Measurements from ENCODE around the gene SARS1. TPM values are rescaled to one million over a fixed set of nuclear protein-coding genes. Genes with fewer than 3 reads are reported as not detected.

SARS1 gene
- total and polyA plus RNA-seq, 2 of the 13 experiments (the other 11 are each of a cell fraction or from before 2014, with no cell fraction given), result 103 to 134 TPM

DNA sequence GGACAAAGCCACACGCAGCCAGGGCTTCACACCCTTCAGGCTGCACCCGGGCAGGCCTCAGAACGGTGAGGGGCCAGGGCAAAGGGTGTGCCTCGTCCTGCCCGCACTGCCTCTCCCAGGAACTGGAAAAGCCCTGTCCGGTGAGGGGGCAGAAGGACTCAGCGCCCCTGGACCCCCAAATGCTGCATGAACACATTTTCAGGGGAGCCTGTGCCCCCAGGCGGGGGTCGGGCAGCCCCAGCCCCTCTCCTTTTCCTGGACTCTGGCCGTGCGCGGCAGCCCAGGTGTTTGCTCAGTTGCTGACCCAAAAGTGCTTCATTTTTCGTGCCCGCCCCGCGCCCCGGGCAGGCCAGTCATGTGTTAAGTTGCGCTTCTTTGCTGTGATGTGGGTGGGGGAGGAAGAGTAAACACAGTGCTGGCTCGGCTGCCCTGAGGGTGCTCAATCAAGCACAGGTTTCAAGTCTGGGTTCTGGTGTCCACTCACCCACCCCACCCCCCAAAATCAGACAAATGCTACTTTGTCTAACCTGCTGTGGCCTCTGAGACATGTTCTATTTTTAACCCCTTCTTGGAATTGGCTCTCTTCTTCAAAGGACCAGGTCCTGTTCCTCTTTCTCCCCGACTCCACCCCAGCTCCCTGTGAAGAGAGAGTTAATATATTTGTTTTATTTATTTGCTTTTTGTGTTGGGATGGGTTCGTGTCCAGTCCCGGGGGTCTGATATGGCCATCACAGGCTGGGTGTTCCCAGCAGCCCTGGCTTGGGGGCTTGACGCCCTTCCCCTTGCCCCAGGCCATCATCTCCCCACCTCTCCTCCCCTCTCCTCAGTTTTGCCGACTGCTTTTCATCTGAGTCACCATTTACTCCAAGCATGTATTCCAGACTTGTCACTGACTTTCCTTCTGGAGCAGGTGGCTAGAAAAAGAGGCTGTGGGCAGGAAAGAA lies 61.1 kb downstream of the SARS1 start (continued):
- TF ChIP-seq, protein P1, sequence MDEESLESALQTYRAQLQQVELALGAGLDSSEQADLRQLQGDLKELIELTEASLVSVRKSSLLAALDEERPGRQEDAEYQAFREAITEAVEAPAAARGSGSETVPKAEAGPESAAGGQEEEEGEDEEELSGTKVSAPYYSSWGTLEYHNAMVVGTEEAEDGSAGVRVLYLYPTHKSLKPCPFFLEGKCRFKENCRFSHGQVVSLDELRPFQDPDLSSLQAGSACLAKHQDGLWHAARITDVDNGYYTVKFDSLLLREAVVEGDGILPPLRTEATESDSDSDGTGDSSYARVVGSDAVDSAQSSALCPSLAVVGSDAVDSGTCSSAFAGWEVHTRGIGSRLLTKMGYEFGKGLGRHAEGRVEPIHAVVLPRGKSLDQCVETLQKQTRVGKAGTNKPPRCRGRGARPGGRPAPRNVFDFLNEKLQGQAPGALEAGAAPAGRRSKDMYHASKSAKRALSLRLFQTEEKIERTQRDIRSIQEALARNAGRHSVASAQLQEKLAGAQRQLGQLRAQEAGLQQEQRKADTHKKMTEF (CRISPR knock-in tag; IDR thresholded peaks at IDR 0.05), result peak; percentile 72
- TF ChIP-seq TFDP1 (CRISPR knock-in tag; IDR thresholded peaks at IDR 0.05; ENCODE audit: borderline replicate concordance), result peak; percentile 77; the same call in 1 of the 2 replicates
- TF ChIP-seq, protein P2, sequence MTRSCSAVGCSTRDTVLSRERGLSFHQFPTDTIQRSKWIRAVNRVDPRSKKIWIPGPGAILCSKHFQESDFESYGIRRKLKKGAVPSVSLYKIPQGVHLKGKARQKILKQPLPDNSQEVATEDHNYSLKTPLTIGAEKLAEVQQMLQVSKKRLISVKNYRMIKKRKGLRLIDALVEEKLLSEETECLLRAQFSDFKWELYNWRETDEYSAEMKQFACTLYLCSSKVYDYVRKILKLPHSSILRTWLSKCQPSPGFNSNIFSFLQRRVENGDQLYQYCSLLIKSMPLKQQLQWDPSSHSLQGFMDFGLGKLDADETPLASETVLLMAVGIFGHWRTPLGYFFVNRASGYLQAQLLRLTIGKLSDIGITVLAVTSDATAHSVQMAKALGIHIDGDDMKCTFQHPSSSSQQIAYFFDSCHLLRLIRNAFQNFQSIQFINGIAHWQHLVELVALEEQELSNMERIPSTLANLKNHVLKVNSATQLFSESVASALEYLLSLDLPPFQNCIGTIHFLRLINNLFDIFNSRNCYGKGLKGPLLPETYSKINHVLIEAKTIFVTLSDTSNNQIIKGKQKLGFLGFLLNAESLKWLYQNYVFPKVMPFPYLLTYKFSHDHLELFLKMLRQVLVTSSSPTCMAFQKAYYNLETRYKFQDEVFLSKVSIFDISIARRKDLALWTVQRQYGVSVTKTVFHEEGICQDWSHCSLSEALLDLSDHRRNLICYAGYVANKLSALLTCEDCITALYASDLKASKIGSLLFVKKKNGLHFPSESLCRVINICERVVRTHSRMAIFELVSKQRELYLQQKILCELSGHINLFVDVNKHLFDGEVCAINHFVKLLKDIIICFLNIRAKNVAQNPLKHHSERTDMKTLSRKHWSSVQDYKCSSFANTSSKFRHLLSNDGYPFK (CRISPR knock-in tag; IDR thresholded peaks at IDR 0.05; ENCODE audit: borderline replicate concordance), result no peak
- no peak for TF ChIP-seq ZNF776 (CRISPR knock-in tag; IDR thresholded peaks at IDR 0.05)
- peak; percentile 64; the same call in 1 of the 2 replicates for TF ChIP-seq MIER3 (CRISPR knock-in tag; IDR thresholded peaks at IDR 0.05; ENCODE audit: borderline replicate concordance)
- TF ChIP-seq, protein P3, sequence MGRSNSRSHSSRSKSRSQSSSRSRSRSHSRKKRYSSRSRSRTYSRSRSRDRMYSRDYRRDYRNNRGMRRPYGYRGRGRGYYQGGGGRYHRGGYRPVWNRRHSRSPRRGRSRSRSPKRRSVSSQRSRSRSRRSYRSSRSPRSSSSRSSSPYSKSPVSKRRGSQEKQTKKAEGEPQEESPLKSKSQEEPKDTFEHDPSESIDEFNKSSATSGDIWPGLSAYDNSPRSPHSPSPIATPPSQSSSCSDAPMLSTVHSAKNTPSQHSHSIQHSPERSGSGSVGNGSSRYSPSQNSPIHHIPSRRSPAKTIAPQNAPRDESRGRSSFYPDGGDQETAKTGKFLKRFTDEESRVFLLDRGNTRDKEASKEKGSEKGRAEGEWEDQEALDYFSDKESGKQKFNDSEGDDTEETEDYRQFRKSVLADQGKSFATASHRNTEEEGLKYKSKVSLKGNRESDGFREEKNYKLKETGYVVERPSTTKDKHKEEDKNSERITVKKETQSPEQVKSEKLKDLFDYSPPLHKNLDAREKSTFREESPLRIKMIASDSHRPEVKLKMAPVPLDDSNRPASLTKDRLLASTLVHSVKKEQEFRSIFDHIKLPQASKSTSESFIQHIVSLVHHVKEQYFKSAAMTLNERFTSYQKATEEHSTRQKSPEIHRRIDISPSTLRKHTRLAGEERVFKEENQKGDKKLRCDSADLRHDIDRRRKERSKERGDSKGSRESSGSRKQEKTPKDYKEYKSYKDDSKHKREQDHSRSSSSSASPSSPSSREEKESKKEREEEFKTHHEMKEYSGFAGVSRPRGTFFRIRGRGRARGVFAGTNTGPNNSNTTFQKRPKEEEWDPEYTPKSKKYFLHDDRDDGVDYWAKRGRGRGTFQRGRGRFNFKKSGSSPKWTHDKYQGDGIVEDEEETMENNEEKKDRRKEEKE (IDR thresholded peaks at IDR 0.05), result no peak
- peak; percentile 75 for TF ChIP-seq KDM6A (CRISPR knock-in tag; IDR thresholded peaks at IDR 0.05; ENCODE audit: low read depth)
- TF ChIP-seq ZNF274 (CRISPR knock-in tag; IDR thresholded peaks at IDR 0.05), result no peak; the same call in 1 of the 2 replicates
- no peak for TF ChIP-seq ZNF883 (CRISPR knock-in tag; IDR thresholded peaks at IDR 0.05; ENCODE audit: not compliant biosample characterization)
- TF ChIP-seq ZFYVE20 (CRISPR knock-in tag; IDR thresholded peaks at IDR 0.05; ENCODE audit: borderline replicate concordance, low read depth), result no peak
- no peak for TF ChIP-seq ZNF138 (CRISPR knock-in tag; IDR thresholded peaks at IDR 0.05; ENCODE audit: low read depth)
- TF ChIP-seq PHF8 (CRISPR knock-in tag; IDR thresholded peaks at IDR 0.05), result peak; percentile 46
- no peak for TF ChIP-seq SP140L (CRISPR knock-in tag; IDR thresholded peaks at IDR 0.05; ENCODE audit: borderline replicate concordance)
- TF ChIP-seq, protein P4, sequence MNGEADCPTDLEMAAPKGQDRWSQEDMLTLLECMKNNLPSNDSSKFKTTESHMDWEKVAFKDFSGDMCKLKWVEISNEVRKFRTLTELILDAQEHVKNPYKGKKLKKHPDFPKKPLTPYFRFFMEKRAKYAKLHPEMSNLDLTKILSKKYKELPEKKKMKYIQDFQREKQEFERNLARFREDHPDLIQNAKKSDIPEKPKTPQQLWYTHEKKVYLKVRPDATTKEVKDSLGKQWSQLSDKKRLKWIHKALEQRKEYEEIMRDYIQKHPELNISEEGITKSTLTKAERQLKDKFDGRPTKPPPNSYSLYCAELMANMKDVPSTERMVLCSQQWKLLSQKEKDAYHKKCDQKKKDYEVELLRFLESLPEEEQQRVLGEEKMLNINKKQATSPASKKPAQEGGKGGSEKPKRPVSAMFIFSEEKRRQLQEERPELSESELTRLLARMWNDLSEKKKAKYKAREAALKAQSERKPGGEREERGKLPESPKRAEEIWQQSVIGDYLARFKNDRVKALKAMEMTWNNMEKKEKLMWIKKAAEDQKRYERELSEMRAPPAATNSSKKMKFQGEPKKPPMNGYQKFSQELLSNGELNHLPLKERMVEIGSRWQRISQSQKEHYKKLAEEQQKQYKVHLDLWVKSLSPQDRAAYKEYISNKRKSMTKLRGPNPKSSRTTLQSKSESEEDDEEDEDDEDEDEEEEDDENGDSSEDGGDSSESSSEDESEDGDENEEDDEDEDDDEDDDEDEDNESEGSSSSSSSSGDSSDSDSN (CRISPR knock-in tag; IDR thresholded peaks at IDR 0.05), result peak; percentile 55
- no peak for TF ChIP-seq HES4 (CRISPR knock-in tag; IDR thresholded peaks at IDR 0.05; ENCODE audit: borderline replicate concordance)
- TF ChIP-seq ZNF607 (CRISPR knock-in tag; IDR thresholded peaks at IDR 0.05; ENCODE audit: borderline replicate concordance), result peak; percentile 38; the same call in 1 of the 2 replicates
- no peak for TF ChIP-seq ZZZ3 (CRISPR knock-in tag; IDR thresholded peaks at IDR 0.05; ENCODE audit: borderline replicate concordance)

All from HepG2 (cell line).